Dendritic cell treated with granulocyte-macrophage colony-stimulating factor and Interleukin-4, amounts not matched to agents 40 ng/mL and 50 ng/mL, for 4 days (primary cell): Measurements from ENCODE around the gene TRUB2.

Source experiments
- H3K27ac Mint-ChIP-seq: one replicate; pipeline ENCODE4 v1.8.0; 2022; ENCODE audit warnings: mild to moderate bottlenecking, mixed read lengths
- H3K27me3 Mint-ChIP-seq: one replicate; pipeline ENCODE4 v1.8.0; 2022; ENCODE audit warnings: mild to moderate bottlenecking, mixed read lengths
- H3K36me3 Mint-ChIP-seq: one replicate; pipeline ENCODE4 v1.8.0; 2022; ENCODE audit warnings: low read depth, mixed read lengths
- H3K4me1 Mint-ChIP-seq: one replicate; pipeline ENCODE4 v1.8.0; 2022; ENCODE audit warnings: low read depth, mixed read lengths
- H3K4me3 Mint-ChIP-seq: one replicate; pipeline ENCODE4 v1.8.0; 2022; ENCODE audit warnings: mild to moderate bottlenecking, moderate library complexity, mixed read lengths
- H3K9me3 Mint-ChIP-seq: one replicate; pipeline ENCODE4 v1.8.0; 2022; ENCODE audit warnings: mixed read lengths
- intact Hi-C: fragments of 100-400 bp; cut with micrococcal nuclease; formaldehyde crosslinking; loops from one replicate; pipeline ENCODE4 v1.15.0; 2022

TRUB2 gene

DNA sequence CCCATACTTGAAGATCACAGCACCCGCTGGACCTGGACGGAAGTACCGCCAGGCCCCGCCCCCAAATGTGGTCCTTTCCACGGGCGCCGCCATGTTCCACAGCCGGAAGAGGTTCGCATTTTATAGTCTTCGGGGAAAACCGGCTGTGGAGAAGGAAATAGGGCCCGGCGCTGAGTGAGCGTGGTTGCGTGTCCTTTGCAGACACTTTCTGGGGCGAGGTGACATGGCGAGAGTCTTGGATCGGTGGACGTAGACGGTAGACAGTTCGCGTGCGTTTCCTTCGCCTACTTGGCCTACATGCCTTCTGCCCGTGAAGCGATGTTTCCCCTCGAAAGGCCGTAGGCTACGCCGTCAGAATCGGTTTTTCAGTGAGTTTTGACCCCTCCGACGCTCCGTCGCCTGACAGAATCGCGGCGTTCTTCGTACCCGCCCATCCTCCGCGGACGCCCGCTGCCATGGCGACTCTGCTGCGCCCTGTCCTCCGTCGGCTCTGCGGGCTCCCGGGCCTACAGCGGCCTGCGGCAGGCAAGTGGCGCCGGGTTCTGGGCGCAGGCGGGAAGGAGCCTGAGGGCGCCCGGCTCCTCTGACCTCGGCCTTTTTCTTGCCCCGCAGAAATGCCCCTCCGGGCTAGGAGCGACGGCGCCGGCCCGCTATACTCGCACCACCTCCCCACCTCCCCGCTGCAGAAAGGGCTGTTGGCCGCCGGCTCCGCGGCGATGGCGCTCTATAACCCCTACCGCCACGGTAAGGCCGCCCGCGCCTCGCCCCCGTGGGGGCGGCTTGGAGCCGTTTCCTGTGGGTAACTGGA, at the start of gene TRUB2, which contains the start of gene COQ4:
TSS of gene TRUB2 (minus strand) at position 44 of the 808 bp plus-strand sequence. CDS start at position 5, 39 bp downstream.
TSS of gene COQ4 (plus strand) at position 436 of the 808 bp plus-strand sequence. CDS start at position 456, 20 bp downstream.
- intact Hi-C loops: loop anchor here (1.0 kb wide), 3 partner anchors 18 to 49 kb away; partner anchors contain the start of genes GOLGA2, SLC27A4, SWI5 and URM1
- Mint-ChIP-seq H3K4me1 (peaks cover 7% of the 10 kb centered on the region), H3K27me3 (no peaks in the 10 kb centered on the region), H3K36me3 (peaks cover 53% of the 10 kb centered on the region), H3K9me3 (no peaks in the 10 kb centered on the region), H3K27ac (peak within 1 kb of the TSS; percentile 90), H3K4me3 (peak within 1 kb of the TSS; percentile 86)

DNA sequence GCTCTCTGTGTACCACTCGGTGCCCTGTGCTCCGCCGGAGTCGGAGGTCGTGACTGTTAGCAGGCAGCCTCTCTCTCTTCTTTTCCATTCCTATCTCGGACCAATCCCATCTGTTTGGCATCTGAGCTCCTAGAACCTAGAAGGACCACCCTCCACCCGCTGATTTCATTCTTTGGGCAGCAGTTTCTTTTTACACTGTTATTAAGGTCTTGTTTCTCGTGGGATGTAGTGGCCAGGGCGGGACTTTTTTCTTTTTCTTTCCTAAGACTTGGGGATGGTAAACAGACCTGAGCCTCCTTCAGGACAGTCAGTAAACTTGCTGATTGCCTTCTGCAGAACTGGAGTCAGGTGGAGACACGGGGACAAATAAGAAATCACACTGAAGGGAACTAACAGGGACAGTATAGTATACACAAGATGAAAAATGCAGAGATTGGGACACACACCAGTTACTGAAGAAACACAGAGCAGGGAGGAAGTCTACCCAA, 49.4 kb upstream of the TRUB2 start:
- Mint-ChIP-seq H3K27me3 (no peaks in the 10 kb centered on the region), H3K36me3 (peaks cover 49% of the 10 kb centered on the region), H3K27ac (peak overlapping the region; percentile 92)

DNA sequence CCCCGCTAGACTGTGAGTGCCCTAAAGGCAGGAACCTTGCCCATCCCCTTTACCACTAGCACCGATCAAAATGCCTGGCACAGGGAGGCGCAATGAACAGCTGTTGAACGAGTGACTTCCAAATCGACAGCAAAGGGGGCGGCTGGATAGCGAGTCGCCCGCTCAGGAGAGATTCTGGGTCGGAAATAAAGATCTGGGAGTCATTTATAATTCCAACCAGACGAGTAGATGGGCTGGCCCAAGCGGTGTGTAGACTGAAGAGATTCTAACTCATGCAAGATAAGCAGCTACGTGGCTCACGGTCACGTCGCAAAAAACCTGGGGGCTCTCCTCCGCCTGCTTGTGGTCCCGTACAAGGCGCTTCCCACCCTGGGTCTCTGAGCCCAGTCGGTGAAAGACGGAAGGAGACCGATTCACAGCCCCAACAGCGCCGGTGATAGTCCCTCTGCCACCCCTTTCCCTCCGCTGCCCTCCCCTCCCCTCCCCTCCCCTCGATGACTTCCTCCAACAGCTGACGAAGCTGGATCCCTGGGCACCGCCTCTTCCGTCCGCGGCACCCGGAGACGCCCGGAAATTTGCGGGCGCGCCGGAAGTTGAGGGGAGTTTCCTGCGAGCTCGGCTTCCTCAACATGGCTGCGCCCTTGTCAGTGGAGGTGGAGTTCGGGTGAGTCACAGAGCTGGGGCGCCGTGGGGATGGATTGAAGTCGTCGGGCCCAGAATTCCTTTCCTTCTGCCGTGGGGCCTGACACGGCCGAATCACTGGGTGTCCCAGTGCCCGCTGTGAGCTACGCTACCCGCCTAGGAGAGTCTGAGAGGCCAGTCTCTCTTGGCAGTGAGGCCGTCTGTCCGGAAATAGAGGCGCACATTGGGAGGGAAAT, 48.7 kb upstream of the TRUB2 start, which contains the start of gene URM1:
TSS of gene URM1 (plus strand) at position 623 of the 878 bp plus-strand sequence. CDS start at position 630, 7 bp downstream.
- H3K27ac Mint-ChIP-seq: peak within 1 kb of the TSS; percentile 92
- peaks cover 47% of the 10 kb centered on the region for H3K36me3 Mint-ChIP-seq
- peak within 1 kb of the TSS; percentile 92 for H3K4me3 Mint-ChIP-seq
- peaks cover 40% of the 10 kb centered on the region for H3K4me1 Mint-ChIP-seq
- H3K27me3 Mint-ChIP-seq: no peaks in the 10 kb centered on the region
- no peaks in the 10 kb centered on the region for H3K9me3 Mint-ChIP-seq
- intact Hi-C loops: loop anchor here (1.0 to 10.0 kb wide), 2 partner anchors 49 to 184 kb away; partner anchors contain the start of genes COQ4, SPTAN1 and TRUB2

More for the DNA sequence above, 49.4 kb upstream of the TRUB2 start:
- Mint-ChIP-seq H3K4me1 (peaks cover 40% of the 10 kb centered on the region), H3K9me3 (no peaks in the 10 kb centered on the region), H3K4me3 (peak overlapping the region; percentile 92)
- intact Hi-C loops: loop anchor here (1.0 to 10.0 kb wide), 2 partner anchors 49 to 183 kb away; partner anchors contain the start of genes COQ4, SPTAN1 and TRUB2

DNA sequence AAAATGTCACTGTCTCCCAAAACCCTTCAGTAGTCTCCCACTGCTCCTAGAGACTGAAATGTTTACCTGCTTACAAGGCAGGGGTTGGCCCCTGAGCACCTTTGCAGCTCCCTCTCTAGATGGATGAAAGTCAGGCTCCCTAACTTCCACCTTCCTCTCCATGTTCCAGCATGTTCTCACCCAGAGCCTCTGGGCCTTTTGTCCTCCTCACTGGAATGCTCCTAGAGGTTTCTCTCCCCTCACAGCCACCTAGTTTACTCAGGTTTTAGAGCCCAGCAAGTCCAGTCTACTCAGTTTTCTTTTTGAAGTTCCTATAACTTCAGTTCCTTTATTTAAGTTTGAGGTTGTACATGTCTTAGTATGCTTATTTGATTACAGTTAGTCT, 48.1 kb upstream of the TRUB2 start:
- peaks cover 41% of the 10 kb centered on the region for H3K36me3 Mint-ChIP-seq
- peak overlapping the region; percentile 92 for H3K4me3 Mint-ChIP-seq
- no peaks in the 10 kb centered on the region for H3K9me3 Mint-ChIP-seq
- H3K27ac Mint-ChIP-seq: peak overlapping the region; percentile 92
- peaks cover 42% of the 10 kb centered on the region for H3K4me1 Mint-ChIP-seq
- intact Hi-C loops: loop anchor here (10.0 kb wide), 1 partner anchor 184 kb away; the partner anchor contains the start of gene SPTAN1
- H3K27me3 Mint-ChIP-seq: no peaks in the 10 kb centered on the region

- Mint-ChIP-seq H3K4me3 (no peak overlapping the region), H3K27me3 (no peaks in the 10 kb centered on the region), H3K4me1 (peaks cover 43% of the 10 kb centered on the region), H3K36me3 (peaks cover 32% of the 10 kb centered on the region), H3K9me3 (no peaks in the 10 kb centered on the region), H3K27ac (peak overlapping the region; percentile 37)
- intact Hi-C loops: no loop called here
These were observed 46.9 kb upstream of the TRUB2 start for GRCh38 chr9:128369024-128369706.

GRCh38 chr9:128365525-128365924, 43.3 kb upstream of the TRUB2 start:
- Mint-ChIP-seq H3K4me3 (no peak overlapping the region), H3K36me3 (peaks cover 9% of the 10 kb centered on the region), H3K27ac (peak overlapping the region; percentile 75), H3K4me1 (peaks cover 30% of the 10 kb centered on the region), H3K9me3 (no peaks in the 10 kb centered on the region), H3K27me3 (no peaks in the 10 kb centered on the region)
- intact Hi-C loops: no loop called here

- intact Hi-C loops: loop anchor here (1.0 kb wide), 1 partner anchor 50 kb away; no protein-coding TSS in a partner anchor
- Mint-ChIP-seq H3K27ac (no peak overlapping the region), H3K4me3 (no peak overlapping the region), H3K36me3 (peaks cover 30% of the 10 kb centered on the region), H3K4me1 (peaks cover 22% of the 10 kb centered on the region), H3K27me3 (no peaks in the 10 kb centered on the region), H3K9me3 (no peaks in the 10 kb centered on the region)
These were observed 40.5 kb upstream of the TRUB2 start for GRCh38 chr9:128362774-128363173.

DNA sequence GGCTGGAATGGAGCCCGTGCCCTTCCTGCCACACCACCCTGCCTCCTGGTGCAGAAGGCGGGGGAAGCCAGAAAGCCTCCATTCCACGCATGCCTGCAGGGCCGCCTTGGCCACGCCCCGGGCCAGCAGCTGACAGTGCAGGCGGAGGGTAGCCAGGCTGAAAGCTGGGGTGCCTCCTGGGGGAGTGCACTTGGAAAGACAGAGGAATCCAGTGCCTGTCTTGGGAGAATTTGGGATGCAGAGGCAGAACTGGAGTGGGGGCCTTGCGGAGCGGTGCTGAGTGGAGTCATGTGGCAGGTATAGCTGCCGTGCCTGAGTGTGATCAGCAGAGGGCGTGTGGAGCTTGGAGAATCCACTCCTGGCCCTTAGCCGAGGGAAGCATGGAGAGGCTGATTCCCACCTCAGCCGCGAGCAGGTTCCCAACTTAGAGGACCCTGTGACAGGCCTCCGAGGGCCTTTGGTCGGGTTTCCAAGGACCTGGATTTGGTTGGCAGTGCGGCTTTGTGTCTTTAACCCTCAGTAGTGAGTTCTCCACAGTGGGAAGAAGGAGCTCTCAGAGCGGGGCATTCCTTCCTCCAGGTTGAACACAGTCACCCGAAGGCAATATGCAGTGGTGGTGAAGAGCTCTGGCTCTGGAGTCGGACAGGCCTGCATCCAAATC, 39.9 kb upstream of the TRUB2 start:
- H3K27ac Mint-ChIP-seq: peak overlapping the region; percentile 94

DNA sequence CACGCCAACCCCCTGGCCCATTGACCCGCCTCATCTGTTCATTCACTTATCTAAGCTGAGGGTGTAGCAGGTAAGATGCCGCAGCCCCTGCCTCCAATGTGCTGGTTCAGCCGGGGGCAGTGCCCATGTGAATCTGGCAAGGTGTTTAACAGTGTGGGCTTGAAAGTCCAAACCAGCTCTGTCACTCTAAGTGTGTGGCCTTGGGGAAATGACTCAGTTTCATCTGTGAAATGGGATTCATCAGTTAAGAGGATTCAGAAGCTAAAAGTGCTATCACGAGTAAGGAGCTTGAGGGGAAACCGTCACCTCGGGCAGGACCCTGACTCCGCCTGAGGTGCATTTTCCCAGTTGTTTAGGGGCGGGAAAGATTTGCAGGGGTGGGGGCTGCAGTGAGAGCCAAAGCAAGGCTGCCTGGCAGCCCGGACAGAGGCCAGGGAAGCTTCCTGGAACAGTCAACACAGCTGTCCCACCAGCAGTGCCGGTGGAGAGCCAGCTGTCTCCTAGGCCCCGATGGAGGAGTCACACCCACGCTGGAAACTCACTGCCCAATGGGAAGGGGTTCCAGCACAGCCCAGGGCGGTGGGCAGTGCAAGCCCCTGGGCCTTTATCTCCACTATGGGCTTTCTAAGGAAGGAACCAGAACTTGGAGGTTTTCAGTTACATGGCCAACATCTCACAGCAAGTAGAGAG, 39.2 kb upstream of the TRUB2 start:
- Mint-ChIP-seq H3K9me3 (no peaks in the 10 kb centered on the region), H3K4me3 (peak overlapping the region; percentile 100), H3K36me3 (peaks cover 39% of the 10 kb centered on the region), H3K27me3 (no peaks in the 10 kb centered on the region), H3K27ac (peak overlapping the region; percentile 94), H3K4me1 (peaks cover 22% of the 10 kb centered on the region)
- intact Hi-C loops: no loop called here

More for the DNA sequence above, 39.9 kb upstream of the TRUB2 start:
- Mint-ChIP-seq H3K4me3 (peak overlapping the region; percentile 100), H3K4me1 (peaks cover 22% of the 10 kb centered on the region), H3K27me3 (no peaks in the 10 kb centered on the region), H3K9me3 (no peaks in the 10 kb centered on the region), H3K36me3 (peaks cover 36% of the 10 kb centered on the region)
- intact Hi-C loops: loop anchor here (1.0 kb wide), 1 partner anchor 50 kb away; no protein-coding TSS in a partner anchor

DNA sequence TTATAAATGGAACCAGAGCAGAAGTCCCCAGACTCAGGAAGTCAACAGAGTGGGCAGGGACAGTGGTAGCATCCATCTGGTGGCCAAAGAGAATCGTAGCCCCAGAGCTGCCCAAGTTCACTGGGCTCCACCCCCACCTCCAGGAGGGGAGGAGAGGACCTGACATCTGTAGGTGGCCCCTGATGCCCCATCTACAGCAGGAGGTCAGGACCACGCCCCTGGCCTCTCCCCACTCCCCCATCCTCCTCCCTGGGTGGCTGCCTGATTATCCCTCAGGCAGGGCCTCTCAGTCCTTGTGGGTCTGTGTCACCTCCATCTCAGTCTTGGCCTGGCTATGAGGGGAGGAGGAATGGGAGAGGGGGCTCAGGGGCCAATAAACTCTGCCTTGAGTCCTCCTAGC, 38.6 kb upstream of the TRUB2 start:
- intact Hi-C loops: no loop called here
- Mint-ChIP-seq H3K27ac (peak overlapping the region; percentile 94), H3K9me3 (no peaks in the 10 kb centered on the region), H3K4me1 (peaks cover 22% of the 10 kb centered on the region), H3K36me3 (peaks cover 45% of the 10 kb centered on the region), H3K4me3 (no peak overlapping the region), H3K27me3 (no peaks in the 10 kb centered on the region)

DNA sequence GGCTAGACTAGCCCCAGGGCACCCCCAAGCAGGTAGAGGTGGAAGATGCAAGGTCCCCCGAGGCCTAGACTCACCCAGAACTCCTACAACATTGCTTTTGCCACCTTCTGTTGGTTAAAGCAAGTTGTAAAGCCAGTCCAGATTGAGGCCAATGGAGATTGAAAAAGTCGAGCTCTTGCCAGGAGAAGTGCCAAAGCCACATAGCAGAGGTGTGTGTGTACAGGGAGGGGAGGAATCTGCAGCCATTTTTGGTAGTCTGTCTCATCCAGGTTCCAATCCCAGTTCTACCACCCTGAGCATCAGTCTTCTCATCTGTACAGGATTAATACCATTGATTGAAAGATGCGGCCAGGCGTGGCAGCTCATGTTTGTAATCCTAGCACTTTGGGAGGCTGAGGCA, 36.6 kb upstream of the TRUB2 start:
- Mint-ChIP-seq H3K4me1 (peaks cover 14% of the 10 kb centered on the region), H3K27ac (no peak overlapping the region), H3K4me3 (no peak overlapping the region), H3K27me3 (no peaks in the 10 kb centered on the region), H3K36me3 (peaks cover 63% of the 10 kb centered on the region), H3K9me3 (no peaks in the 10 kb centered on the region)
- intact Hi-C loops: no loop called here

- no peak overlapping the region for H3K27ac Mint-ChIP-seq
- peaks cover 71% of the 10 kb centered on the region for H3K36me3 Mint-ChIP-seq
- intact Hi-C loops: no loop called here
- peaks cover 14% of the 10 kb centered on the region for H3K4me1 Mint-ChIP-seq
- H3K4me3 Mint-ChIP-seq: no peak overlapping the region
- H3K27me3 Mint-ChIP-seq: no peaks in the 10 kb centered on the region
- no peaks in the 10 kb centered on the region for H3K9me3 Mint-ChIP-seq
These were observed 35.8 kb upstream of the TRUB2 start for GRCh38 chr9:128358090-128358489.
